Stimulated activated CD8-positive, alpha-beta memory T cell treated with anti-CD3 and anti-CD28 coated beads, Interleukin-7, amount 100 ng/mL, for 4 hours (primary cell): Measurements from ENCODE around the gene CTBP1.

Source experiments
- DNase-seq, 2 donors: peaks; one replicate each; pipeline ENCODE4 v3.0.0-alpha.2; 2020; ENCODE audit warnings: low read depth in 2 of 2

Gene CTBP1

GRCh38 chr4:1283711-1284110 is 34.8 kb upstream of the CTBP1 start:
- no peak for DNase-seq

DNA sequence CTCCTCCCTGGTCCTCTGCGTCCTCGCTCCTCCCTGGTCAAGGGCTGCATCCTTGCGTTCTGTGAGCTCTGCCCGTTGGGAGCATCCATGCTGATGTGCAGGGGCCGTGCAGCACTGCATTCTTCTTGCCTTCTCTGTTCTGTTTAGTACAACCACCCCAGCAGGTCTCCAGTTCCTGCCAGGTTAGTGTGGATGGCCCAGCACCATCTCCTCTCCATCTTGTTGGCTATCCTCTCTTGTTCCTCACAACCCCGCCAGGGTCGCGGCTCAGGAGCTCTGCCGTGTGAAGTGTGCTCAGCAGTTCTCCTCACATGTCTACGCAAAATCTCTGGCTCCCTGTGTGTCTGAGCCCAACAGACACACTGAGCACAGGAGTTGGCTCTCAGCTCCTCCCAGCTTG is 30.3 kb upstream of the CTBP1 start:
- DNase-seq, result no peak

GRCh38 chr4:1277667-1278665 is 29.0 kb upstream of the CTBP1 start:
- no peak for DNase-seq

DNA sequence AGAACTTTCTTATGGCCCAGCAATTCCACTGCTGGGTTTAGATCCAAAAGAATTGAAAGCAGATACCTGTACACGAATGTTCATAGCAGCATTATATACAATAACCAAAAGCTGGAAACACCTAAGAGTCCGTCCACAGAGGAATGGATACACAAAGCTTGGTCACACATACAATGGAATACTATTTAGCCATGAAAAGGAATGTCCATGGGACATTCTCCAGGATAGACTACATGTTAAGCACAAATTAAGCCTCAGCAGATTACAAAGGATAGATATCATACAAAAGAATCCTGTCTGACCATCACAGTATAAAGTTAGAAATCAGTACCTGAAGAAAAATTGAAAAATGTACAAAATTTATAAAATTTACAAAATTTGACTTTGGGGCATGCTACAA is 28.1 kb upstream of the CTBP1 start:
- DNase-seq, result no peak

- no peak for DNase-seq
Measured at GRCh38 chr4:1274871-1275270, 25.9 kb upstream of the CTBP1 start.

GRCh38 chr4:1271686-1272085 is 22.8 kb upstream of the CTBP1 start:
- DNase-seq, result no peak

GRCh38 chr4:1269209-1269608 is 20.3 kb upstream of the CTBP1 start:
- no peak for DNase-seq

DNA sequence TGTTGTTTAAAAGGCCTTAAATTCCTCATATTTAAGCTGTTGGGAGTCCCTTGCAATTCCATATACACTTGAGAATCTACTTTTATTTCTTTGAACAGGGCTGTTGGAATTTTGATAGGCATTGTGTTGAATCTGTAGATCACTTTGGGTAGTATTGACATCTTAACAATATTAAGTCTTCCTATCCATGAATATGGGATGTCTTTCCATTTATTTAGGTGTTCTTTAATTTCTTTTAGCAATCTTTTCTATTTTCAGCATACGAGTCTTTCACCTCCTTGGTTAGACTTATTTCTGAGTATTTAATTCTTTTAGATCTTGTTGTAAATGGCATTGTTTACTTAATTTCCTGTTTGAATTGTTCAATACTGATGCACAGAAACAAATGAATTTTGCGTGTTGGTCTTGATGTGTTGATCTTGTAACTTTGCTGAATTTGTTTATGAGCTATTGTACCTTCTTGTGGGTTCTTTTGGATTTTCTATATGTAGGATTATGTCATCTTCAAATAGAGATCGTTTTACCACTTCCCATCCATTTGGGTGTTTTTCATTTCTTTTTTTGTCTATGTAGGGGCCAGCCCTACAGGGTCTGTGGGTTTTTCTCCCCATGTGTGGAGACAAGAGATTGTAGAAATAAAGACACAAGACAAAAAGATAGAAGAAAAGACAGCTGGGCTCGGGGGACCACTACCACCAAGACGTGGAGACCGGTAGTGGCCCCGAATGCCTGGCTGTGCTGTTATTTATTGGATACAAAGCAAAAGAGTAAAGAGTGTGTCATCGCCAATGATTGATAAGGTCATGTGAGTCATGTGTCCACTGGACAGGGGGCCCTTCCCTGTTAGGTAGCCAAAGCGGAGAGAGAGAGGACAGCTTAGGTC is 18.2 kb upstream of the CTBP1 start:
- no peak for DNase-seq

DNA sequence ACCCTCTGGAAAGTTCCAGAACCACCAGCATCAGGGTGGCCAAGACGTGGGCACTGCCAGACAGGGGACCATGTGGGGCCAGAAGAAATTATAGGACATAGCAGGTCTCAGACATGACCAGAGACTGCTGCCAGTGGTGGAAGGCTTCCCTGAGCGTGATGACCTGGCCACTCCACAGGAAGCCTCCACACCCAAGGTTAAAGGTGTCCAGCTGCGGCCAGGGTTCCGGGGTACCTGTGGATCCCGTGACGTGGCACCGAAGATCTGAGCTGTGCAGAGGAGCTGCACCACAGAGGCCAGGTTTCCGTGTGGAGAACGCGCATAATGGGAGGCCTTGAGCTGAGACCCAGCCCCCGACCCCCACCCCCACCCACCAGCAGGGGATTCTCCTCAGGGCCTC is 16.4 kb upstream of the CTBP1 start:
- DNase-seq, result no peak

GRCh38 chr4:1264942-1265341 is 16.0 kb upstream of the CTBP1 start:
- DNase-seq, result no peak

- no peak for DNase-seq
Measured at GRCh38 chr4:1261107-1261928, 12.4 kb upstream of the CTBP1 start.

DNA sequence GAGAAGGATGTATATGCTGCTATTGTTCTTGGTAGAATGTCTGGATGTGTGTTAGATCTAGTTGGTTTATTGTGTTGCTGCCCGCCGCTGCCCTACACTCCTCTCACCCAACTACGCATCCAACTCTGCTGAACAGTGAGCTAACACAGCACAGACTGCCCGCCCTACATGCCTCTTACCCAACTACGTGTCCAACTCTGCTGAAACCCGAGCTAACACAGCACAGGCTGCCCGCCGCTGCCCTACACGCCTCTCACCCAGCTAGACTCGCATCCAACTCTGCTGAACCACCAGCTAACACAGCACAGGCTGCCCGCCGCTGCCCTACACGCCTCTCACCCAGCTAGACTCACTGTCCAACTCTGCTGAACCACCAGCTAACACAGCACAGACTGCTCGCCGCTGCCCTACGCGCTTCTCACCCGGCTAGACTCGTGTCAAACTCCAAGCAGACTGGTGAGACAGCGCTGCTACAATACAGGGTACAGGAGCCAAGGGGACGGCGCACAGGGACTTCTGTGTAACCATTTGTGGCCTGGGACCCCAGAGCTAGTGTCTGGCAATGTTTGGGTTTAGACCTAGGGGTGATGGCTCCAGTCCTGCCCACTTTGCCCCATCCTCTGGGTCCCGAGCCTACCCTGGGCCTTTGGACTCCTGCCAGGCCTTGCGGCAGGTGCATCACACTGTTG is 11.6 kb upstream of the CTBP1 start:
- DNase-seq, result no peak

DNA sequence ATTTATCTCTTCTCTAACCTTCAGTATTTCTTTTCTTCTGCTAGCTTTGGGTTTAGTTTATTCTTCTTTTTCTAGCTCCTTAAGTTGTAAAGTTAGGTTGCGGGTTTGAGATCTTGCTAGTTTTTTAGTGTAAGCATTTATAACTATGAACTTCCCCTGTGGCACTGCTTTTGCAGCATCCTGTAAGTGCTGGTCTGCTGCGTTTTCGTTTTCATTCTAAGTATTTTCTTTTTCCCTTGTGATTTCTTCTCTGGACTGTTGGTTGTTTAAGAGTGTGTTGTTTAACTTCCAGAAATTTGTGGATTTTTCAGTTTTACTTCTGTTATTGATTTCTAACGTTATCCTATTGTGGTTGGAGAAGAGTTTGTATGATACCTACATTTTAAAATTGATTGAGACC is 11.0 kb upstream of the CTBP1 start:
- DNase-seq, result no peak

GRCh38 chr4:1258457-1258856 is 9.5 kb upstream of the CTBP1 start:
- no peak for DNase-seq

- DNase-seq, result no peak
Measured at GRCh38 chr4:1255699-1256098, 6.8 kb upstream of the CTBP1 start.

DNA sequence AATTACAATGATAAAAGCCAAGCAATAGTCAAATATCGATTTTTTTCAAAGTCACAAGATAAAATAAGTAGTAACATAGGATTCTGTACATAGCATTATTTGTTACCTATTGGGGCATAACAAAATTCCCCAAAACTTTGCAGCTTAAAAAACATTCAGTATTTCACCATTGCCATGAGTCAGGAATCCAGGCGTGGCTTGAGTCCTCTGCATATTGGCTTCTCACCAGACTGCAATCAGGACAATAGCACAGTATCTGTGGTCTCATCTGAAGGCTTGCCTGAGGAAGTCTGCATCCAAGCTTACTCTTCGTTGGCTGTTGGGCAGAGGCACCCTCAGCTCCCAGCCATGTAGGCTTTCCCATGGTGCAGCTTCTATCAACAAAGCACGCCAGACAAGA is 6.2 kb upstream of the CTBP1 start:
- DNase-seq, result no peak

DNA sequence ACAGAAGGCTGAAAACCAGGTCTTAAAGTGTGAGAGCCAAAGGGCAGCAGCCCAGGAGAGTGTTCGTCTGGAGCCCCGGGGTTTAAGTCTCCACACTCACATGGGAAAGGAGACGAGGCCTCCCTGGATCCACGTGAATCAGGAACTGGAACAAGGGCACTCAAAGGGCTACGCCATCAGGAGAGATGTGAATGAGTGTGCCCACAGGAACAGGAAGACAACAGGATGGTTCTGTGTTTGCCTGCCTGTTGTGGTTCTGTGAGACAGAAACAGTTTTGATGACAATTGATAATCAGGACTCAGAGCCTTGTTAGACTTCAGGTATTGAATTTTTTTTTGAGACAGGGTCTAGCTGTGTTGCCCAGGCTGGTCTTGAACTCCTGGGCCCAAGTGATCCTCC is 4.9 kb upstream of the CTBP1 start:
- no peak for DNase-seq

DNA sequence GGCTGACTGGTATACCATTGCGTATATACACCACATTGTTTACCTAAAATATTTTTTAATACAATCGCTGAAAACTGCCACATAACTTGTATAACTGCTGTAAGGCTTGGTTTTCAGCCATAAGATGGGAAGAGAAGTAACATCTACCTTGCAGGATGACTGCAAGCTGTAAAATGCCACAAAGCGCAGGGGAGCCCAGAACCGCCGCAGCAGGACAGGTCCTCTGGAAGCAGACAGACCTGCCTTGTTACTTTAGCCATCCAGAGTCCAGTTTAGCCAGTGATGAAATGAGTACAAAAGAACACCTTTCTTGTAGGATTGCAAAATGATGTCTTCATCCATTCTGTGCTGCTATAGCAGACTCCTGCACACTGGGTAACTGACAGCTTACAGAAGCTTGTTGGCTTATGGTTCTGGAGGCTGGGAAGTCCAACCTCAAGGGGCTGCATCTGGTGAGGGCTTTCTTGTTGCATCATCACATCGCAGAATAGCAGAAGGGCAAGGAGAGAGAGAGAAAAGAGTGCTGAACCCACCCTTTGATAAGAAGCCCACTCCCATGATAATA is 4.1 kb upstream of the CTBP1 start:
- DNase-seq, result no peak

DNA sequence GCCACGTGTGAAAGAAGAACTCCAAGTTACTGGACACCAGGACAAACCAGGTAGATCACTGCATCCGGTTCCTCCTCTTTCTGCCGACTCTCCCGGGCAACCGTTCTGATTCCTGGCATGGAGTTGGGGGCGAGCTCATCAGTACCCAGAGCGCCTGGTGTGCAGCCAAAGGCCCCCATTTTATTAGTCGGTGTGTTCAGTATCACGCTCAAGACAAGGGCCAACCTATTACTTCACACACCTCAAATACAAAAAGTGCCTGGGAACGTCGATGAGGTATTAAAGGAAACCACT is 2.8 kb upstream of the CTBP1 start:
- no peak for DNase-seq

GRCh38 chr4:1250921-1251772 is 2.2 kb upstream of the CTBP1 start:
- no peak for DNase-seq
